IPS DF 4.7 (cell line): ENCODE data around the gene CCDC124.

Source experiments
- DNase-seq: peaks from one replicate; pipeline ENCODE4 v3.0.0-alpha.2; 2013; ENCODE audit warnings: low spot score; ENCODE audit errors: extremely low read depth

The CCDC124 gene

DNA sequence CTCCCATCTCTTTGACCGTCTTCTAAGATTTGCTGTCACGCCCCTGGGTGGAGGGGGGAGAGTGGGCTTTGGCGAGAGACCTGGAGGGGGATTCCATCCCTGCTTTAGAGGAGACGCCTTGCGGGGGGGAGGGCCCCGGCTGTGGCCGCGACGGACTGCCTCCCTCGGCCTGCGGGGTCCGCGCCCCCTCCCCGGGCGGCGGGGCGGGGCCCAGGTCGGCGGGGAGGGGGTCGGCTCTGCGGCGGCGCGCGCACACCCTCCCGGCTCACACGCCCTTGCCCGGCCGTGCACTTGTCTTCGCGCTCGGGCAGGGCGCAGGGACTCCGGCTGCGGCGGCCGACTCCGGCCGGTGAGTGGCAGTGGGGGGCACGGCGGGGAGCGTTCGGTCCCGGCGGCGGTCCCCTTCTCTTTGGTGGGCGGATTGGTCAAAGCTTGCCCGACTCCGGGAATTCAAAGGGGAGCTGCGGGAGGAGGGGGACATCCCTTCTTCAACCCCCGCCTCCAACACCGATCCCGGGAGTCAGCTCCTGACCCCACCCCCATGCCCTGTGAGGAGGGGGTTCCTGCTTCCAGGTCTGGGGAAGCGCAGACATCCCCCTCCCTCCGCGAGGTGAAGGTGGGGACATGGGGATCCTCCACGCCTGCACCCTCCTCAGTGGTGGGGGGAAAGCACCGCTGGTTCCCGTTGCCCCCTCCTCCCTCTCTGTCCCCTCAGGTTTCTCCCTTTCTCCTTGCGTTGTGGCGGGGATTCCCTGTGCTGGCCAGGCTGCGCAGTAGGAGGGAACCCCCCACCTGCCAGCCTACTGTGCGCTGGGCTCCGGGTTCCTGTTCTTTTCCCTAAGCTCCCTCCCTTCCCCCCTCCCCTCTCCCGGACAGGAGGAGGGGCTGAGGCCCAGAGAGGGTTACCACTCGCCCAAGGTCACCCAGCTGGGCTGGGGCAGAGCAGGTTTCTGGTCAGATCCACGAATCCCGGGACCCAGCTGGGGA lies 19.5 kb downstream of the CCDC124 start:
- no peak for DNase-seq

DNA sequence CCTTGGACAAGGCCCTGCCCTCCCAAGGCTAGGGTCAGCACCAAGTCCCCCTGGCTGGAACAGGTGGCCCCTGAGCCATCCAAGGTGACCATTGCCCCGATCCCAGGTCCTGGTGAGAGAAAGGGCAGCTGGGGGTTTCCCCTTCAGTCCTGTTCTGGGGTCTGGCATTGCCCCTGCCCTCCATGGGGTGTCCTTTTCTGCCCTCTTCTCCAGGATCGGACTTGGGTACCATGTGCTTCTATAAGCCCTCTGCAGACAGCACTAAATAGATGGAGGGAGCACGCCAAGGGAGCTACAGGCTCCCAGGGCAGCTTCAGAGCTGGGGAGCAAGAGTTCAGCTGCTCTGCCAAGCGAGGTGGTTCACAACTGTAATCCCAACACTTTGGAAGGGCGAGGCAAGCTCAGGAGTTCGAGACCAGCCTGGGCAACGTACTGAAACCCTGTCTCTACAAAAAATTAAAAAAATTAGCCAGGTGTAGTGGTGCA lies 20.5 kb downstream of the CCDC124 start:
- no peak for DNase-seq

DNA sequence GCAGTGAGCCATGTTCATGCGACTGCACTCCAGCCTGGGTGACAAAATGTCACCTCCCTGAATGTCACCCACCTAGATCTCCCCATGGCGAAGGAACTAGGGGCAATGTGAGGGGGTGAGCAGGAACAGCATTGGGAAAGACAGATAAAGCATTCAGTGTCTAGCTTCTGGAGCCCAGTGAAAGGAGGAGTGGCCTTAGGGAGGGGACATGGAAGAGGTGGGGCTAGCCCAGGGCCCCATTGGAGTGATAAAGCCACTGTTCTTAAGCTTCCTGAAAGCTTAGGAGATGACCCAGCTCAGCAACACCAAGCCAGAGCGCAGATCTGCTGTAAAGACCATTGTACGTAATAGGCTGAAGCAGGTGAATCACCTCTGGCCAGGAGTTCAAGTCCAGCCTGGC lies 21.1 kb downstream of the CCDC124 start:
- no peak for DNase-seq

DNA sequence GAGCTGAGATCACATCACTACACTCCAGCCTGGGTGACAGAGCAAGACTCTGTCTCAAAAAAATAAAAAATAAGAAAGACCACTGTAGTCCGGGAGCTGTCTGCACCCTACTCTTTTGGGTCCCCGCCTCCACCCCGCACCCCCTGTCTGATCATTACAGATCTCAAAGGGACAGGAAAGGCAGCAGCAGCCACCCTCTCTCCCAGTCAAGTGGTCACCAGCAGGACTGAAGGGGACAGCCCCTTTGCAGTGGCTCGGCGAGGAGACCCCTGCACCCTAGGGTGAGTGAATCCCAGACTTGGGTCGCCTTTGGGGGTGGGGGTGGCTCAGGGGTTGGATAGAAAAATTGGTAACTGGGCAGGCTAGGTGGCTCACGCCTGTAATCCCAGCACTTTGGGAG lies 21.6 kb downstream of the CCDC124 start:
- no peak for DNase-seq

DNA sequence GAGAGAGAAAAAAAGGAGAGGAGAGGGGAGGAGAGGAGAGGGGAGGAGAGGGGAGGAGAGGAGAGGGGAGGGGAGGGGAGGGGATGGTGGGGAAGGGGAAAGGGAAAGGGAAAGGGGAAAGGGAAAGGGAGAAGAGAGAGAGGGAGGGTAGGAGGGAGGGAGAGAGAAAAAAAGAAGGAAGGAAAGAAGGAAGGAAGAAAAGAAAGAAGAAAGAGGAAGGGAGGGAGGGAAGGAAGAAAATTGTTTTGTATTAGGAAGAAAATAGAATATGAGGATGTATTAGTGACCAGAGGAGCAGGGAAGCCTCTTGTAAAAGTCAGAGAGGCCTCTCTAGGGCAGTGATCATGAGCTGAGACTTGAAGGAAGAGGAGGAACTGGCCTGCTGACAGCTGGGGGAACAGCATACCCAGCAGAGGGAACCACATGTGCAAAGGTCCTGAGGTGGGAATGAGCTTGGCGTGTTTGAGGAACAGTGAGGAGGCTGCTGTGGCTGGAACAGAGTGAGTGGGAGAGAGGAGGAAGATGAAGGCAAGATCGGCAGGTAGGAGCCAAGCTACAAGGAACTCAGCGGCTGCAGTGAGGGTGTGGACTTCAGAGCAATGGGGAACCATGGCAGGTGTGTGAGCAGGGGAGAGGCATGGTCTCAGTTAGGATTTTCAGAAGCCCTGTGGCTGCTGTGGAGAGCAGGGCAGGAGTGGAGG lies 24.5 kb downstream of the CCDC124 start:
- DNase-seq = no peak

DNA sequence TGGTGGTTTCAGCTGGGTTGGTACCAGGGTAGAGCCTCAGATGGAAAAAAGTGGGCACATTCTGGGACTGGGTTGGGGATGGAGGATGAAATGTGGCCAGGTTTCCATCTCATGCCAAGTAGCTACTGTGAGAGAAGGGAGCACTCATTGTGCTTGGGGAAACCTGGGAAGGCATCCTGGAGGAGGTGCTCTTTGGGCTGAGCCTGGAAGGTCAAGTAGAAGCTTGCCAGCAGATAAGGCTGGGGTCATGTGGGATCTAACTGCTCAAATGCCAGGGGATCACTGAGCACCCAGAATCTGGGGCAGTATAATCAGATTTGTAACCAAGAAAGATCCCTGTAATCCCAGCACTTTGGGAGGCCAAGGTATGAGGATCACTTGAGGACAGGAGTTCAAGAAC lies 25.1 kb downstream of the CCDC124 start:
- no peak for DNase-seq

DNA sequence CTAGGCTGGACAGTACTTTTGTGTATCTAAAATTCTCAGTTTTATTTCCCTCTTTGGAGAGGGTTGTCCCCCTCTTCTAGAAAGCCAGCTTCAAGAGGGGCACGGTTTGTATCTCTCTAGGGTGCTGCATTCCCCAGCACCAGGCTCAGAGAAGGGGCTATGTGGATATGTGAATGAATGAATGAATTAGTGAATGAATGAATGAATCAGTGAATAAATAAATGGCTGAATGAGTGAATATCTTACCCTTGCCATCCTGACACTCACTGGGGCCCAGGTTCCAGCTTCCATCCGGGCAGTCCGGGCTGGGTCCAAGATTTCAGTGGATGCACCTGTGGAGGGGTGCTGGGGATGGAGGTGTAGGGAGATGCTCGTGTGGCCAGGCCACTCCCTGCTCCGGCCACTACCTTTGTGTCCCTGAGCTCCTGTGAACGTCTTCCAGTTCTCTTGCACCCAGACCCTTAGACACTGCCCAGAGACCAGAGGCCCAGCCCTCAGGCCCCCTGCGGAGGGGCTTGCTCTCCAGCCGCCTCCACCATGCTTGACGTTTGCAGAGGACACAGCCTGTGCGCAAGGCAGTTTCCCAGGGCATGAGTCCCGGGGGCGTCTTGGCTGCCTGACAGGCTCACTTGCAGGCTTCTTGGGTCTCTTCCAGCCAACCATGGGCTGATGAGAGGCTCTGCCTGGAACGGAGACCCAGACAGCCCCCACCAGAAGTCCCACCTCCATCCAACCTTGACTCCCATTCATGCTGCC lies 31.3 kb downstream of the CCDC124 start:
- DNase-seq = no peak

DNA sequence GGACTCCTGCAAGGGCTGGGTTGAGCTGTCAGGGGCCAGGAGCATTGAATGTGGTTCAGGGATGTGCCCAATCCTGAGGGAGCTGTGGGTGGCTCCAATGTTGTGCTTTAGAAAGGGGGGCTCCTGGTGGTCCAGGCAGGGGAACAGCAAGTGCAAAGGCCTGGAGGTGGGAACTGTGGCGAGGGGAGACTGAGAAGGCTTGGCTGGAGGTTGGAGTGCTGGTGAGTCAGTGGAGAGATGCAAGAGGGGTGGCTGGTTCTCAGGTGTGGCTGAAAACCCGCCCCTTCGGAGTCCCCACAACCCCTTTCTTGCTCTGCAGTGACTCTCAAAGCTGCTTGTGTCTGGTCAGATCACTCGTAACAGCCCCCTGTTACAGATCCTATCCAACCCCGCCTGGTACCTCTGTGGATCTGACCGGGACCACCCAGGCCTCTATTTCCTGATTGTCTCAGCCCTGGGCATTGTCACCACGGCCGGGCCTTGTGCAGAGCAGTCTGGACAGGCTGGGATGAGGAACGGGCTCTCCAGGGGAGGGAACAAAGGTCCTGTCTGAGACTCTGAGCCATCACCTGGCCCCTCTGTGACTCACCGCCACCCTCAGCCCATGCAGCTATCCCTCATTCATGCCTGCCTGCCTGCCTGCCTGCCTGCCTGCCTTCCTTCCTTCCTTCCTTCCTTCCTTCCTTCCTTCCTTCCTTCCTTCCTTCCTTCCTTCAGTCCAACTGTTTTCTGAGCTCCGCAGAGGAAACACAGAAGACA lies 32.7 kb downstream of the CCDC124 start:
- DNase-seq = no peak

DNA sequence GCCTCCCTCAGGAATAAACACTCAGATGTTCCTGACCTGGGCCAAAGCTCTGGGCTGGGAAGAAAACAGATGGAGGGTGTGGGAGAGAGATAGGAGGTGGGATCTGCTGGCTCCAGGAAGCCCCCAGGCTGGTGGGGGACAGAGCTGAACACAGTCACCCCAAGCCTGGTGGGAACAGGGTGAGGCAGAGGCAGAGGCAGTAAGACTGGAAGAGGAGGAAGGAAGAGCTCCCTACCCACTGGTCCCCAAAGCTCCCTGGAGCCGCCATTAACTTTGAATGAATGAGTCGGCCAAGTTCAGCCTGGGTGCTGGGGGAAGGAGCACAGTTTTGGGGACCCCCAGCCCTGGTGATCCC lies 33.3 kb downstream of the CCDC124 start:
- no peak for DNase-seq

DNA sequence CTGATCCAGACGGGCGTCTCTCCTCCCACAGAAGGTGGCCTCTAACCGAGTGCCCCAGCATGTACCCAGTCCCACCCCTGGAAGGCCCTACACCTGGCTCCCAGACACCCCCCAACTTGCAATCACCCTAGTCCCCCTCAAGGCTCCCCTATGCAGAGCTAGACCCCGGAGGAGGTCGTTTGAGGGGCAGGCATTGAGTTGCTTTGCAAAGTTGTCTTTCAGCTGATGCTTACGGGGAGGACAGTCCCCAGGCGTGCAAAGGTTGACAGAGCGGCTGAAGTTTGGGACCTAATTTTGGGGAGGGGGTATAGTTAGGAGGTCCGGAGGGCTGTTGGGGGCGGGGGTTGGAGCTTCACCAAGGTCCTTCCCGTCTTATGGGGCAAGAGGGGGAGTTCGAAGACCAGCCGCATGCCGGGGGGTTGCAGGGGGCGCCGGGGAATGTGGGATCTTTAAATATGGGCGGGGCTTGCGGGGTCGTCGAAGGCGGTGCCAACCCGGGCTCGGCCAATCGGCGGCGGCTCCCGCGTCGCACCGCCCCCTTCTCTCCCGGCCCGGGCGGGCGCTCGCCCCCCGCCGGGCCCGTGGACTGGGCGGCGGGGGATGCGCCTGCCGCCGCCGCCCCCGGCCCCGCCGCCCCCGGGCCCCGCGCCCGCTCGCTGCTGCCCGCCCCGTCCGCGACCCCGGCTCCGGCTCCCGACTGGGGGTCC lies 33.9 kb downstream of the CCDC124 start, which contains the start of gene KCNN1:
TSS of gene KCNN1 (plus strand) at position 558 of the 707 bp plus-strand sequence. CDS start 6,782 bp downstream, outside the sequence.
- no peak for DNase-seq

DNA sequence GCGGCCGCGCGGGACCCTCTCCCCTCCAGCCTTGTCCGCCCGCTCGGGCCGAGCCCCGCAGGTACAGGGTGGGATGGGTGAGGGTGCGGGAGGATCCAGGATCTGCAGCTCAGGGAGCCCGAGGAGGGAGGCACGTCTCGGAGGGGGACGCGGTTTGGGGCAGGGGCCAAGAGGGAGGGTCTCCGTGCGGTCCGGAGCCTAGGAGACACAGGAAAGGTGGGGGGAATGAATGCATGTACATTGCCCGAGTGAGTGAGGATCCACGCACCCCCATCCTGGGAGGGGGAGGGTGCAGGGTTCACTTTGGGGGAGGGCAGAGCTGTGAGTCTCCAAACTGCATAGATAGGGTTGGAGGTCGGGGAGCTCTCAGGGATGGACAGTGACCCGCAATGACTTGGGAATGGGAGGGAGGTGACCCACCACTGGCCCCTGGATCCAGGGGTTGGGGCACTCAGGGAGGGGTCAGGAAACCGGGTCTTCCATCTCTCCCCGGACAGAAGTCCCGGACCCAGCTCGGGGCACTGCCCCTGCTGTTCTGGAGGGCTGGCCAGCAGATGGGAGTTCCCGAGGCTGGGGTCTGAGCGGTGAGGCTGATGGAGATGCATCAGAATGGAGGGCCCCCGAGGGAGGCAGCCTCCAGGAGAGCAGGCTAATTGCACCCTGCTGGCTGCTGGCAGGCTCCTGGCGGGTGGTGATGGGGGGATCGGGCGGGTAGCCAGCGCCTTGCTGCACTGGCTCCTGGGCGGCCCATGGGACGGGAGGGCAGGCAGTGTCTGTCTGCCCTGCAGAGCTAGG lies 34.6 kb downstream of the CCDC124 start:
- DNase-seq = no peak

DNA sequence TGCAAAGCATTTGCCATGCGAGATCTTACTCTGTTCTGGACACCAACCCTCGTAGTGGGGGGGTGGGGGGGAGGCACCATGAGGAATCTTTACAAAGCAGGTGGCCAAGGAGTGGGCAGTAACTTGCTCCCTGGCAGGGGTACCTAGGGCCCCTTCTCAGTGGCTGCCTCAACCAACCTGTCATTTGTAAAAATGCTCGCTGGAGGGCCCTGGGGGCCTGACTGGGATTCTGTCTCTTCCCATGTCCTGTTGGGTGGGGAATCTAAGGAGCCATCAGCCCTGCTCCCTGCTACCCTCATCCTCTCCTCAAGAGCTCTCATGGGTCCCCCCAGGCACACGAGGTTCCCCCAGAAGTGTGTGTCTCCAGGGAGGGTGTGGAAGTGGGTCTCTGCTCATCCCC lies 35.5 kb downstream of the CCDC124 start:
- no peak for DNase-seq

DNA sequence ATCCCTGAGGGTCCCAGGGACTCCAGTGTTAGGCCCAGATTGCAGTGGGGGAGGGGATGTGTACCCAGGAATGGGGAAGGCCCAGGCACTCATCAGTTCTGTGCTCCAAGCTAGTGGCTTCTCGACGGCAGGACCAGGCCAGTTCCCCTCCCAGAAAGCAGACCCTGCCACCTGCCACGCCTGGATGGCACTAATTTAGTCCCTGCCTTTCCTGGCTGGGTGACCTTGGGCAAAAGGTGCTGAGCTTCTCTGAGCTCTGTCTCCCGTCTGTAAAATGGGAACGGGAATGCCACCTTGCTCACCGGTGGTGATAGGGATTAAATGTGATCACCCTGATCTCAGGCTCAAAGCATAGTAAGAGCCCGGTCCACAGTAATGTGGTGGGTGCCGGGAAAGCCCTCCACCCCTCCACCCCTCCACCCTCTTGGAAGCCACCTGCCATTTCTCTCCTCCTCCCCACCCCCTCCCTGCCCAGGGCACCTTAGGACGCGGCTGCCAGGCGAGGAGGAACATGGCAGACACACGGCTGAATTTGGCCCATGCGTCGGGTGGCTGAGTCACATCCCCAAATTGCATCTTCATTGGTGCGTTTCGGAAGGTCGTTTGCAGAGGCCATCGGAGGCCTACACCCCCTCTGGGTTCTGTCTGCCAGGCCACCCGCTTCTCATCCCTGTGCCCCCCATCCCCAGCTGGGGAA lies 36.4 kb downstream of the CCDC124 start:
- no peak for DNase-seq

DNA sequence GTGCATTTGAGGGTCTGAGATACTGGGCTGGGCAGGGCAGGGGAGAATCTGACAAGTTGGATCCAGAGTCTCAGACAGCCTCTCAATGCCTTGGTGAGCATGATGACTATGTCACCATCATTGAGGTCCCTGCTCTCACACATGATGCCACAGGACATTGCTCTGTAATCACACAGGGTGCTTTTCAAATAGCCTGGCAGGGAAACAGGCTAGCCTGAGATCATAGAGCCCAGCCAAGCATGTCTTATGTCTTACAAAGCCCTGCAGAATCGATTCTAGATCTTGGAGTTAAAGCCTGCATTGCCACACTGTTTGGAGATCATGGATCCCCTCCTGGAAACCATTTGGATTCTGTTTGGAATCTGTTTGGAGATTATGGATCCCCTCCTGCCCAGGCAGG lies 39.4 kb downstream of the CCDC124 start:
- no peak for DNase-seq

DNA sequence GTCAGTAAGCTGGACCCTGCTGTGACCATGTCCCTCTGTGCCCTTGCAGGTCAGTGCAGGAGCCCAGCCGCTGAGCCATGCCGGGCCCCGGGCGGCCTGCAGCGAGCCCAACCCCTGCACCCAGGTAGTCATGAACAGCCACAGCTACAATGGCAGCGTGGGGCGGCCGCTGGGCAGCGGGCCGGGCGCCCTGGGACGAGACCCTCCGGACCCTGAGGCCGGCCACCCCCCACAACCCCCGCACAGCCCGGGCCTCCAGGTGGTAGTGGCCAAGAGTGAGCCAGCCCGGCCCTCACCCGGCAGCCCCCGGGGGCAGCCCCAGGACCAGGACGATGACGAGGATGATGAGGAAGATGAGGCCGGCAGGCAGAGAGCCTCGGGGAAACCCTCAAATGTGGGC lies 40.9 kb downstream of the CCDC124 start:
- DNase-seq = no peak

DNA sequence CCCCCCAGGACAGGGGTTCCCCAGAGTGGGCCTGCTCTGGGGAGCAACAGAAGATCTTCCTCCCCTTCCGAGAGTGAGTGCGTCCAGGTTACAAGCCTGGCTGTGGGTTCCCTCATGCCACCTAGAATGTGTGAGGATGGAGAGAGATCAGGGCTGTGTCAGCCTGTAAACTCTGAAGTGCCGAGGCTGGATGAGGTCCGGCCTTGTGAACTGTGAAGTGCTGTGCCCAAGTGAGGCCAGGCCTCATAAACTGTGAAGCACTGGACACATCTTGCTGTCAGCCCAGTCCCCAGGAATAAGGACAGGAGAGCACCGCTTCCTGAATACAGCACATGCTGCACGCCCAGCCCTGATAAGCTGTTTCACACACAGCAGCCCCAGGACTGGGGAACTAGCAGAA lies 41.7 kb downstream of the CCDC124 start:
- no peak for DNase-seq

DNA sequence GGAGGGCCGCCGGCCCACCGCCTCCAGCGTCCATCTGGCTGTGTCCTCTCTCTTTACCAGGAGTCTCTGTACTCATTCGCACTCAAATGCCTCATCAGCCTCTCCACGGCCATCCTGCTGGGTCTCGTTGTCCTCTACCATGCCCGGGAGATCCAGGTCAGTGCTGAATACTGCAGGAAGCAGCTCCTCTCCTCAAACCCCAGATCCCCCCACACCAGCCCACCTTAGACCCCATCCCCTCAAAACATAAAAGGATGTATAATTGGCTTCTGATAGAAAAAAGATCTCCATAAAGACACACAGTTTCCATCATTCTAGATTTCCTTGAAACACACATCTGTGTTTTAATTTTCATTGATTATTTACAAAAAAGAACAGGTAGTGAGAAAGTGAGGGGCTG lies 42.2 kb downstream of the CCDC124 start:
- no peak for DNase-seq

DNA sequence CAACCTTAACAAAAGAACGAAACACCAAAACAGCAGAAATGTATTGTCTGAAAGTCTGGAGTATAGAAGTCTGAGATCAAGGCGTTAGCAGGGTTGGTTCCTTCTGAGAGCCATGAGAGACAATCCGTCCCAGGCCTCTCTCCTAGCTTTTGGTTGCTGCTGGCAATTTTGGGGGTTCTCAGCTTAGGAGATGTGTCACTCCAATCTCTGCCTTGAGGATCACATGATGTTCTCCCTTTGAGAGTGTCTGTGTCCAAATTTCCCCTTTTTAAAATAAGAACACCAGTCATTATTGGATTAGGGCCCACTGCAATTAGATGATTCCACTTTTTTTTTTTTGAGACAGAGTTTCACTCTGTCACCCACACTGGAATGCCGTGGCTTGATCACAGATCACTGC lies 44.2 kb downstream of the CCDC124 start:
- DNase-seq = no peak

DNA sequence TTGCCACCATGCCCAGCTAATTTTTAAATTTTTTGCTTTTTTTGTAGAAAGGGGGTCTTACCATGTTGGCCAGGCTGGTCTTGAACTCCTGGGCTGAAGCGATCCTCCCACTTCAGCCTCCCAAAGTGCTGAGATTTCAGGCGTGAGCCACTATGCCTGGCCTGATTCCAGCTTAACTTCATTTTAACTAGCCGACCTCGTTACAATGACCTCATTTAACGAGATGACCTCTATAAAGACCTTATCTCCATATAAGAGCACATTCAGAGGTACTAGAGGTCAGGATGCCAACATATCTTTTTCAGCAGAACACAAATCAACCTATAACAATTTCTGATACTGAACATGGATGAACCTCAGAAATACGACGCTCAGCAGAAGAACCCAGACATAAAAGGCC lies 44.7 kb downstream of the CCDC124 start:
- DNase-seq = no peak
